ENCODE measurements around the gene SPSB4. TPM values are rescaled to one million over a fixed set of nuclear protein-coding genes. Genes with fewer than 3 reads are reported as not detected.

Gene SPSB4
- total and polyA plus RNA-seq, 10 of the 15 experiments (the other 5 are each of a cell fraction or from before 2014, with no cell fraction given): not detected

GRCh38 chr3:141104151-141104821 lies 53.1 kb downstream of the SPSB4 start (continued):
- TF ChIP-seq, protein P1, sequence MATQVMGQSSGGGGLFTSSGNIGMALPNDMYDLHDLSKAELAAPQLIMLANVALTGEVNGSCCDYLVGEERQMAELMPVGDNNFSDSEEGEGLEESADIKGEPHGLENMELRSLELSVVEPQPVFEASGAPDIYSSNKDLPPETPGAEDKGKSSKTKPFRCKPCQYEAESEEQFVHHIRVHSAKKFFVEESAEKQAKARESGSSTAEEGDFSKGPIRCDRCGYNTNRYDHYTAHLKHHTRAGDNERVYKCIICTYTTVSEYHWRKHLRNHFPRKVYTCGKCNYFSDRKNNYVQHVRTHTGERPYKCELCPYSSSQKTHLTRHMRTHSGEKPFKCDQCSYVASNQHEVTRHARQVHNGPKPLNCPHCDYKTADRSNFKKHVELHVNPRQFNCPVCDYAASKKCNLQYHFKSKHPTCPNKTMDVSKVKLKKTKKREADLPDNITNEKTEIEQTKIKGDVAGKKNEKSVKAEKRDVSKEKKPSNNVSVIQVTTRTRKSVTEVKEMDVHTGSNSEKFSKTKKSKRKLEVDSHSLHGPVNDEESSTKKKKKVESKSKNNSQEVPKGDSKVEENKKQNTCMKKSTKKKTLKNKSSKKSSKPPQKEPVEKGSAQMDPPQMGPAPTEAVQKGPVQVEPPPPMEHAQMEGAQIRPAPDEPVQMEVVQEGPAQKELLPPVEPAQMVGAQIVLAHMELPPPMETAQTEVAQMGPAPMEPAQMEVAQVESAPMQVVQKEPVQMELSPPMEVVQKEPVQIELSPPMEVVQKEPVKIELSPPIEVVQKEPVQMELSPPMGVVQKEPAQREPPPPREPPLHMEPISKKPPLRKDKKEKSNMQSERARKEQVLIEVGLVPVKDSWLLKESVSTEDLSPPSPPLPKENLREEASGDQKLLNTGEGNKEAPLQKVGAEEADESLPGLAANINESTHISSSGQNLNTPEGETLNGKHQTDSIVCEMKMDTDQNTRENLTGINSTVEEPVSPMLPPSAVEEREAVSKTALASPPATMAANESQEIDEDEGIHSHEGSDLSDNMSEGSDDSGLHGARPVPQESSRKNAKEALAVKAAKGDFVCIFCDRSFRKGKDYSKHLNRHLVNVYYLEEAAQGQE (IDR thresholded peaks at IDR 0.05; ENCODE audit: low read depth, low read length): no peak
- TF ChIP-seq RELA (IDR thresholded peaks at IDR 0.05; ENCODE audit: borderline replicate concordance, partially characterized antibody): no peak
- no peak for TF ChIP-seq ATF7 (IDR thresholded peaks at IDR 0.05; ENCODE audit: low read depth)
- TF ChIP-seq POLR2AphosphoS5 (IDR thresholded peaks at IDR 0.05; ENCODE audit: low read length): no peak
- TF ChIP-seq DPF2 (IDR thresholded peaks at IDR 0.05): no peak
- no peak for TF ChIP-seq EED (IDR thresholded peaks at IDR 0.05; ENCODE audit: low read depth)
- no peak for TF ChIP-seq KLF5 (IDR thresholded peaks at IDR 0.05; ENCODE audit: partially characterized antibody)
- TF ChIP-seq SREBF1 (IDR thresholded peaks at IDR 0.05; ENCODE audit: low read length): no peak
- no peak for TF ChIP-seq HDAC2 (IDR thresholded peaks at IDR 0.05)
- TF ChIP-seq EGR1 (IDR thresholded peaks at IDR 0.05; ENCODE audit: borderline replicate concordance in 1 of 2, low read depth in 2 of 2, low read length in 2 of 2): no peak

All from GM12878 (cell line).